HG03439 (cell line): ENCODE data around the gene KSR1.
A peak's percentile ranks its signal among the peaks of the same experiment; 100 is the strongest.
"Not testable (repeated sequence)": the region's sequence is repeated elsewhere in the genome, so short reads cannot be mapped to it uniquely, and the experiment has no call there.

Experiments
- ATAC-seq: cut with Tn5 transposase; IDR thresholded peaks from one replicate; pipeline ENCODE4 v1.9.1; 2021; ENCODE audit warnings: mild to moderate bottlenecking, moderate library complexity; ENCODE audit not compliant: unreplicated experiment

The KSR1 gene

DNA sequence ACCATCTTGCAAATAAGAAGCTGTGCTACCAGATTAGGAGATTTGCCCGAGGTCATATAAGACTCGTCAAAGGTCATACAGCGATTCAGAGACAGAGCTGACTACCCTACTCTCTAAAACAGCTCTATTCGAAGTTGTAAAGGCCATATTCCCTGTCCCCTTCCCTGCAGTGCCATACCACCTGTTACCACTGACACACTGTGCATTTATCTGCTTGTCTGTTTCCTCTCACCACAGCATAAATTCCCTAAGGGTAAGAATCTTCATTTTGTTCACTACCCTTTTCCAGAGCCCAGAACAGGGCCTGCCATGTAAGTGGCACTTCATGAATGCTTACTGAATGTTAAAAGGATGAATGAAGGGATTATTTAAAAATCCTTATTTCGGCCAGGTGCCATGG lies 3.4 kb upstream of the KSR1 start:
- no peak for ATAC-seq

DNA sequence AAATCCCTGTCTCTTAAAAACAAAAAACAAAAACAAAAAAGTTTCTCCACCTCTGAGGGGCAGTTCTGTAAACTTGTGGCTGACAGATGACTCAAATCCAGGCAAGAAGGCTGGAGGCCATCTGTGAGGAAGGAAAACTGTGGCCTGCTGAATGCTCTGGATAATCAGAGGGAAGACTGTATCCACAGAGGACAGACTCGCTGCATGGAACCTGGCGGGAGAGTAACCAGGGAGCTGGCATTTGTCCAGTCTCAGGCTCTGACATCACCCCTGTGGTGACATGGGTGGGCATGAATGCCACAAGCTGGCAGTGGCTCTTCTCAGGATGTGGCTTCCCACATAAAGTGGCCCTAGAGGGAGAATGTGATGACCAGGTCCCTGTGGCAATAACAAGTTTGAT lies 2.8 kb upstream of the KSR1 start:
- ATAC-seq, result no peak

DNA sequence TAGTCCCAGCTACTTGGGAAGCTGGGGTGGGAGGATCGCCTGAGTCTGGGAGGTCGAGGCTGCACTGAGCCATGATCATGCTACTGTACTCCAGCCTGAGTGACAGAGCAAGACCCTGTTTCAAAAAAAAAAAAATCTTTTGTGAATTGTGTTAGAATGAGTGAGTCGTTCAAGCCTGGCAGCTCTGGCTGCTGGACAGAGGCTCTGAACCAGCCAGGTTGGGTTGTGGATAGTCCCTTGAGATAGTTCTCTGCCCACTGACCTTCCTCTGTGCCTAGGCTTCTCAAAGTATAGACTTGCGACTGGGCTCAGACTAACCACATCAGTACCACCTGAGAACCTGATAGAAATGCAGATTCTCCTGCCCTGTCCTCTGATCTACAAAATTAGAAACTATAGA lies 2.2 kb upstream of the KSR1 start:
- ATAC-seq, result no peak

DNA sequence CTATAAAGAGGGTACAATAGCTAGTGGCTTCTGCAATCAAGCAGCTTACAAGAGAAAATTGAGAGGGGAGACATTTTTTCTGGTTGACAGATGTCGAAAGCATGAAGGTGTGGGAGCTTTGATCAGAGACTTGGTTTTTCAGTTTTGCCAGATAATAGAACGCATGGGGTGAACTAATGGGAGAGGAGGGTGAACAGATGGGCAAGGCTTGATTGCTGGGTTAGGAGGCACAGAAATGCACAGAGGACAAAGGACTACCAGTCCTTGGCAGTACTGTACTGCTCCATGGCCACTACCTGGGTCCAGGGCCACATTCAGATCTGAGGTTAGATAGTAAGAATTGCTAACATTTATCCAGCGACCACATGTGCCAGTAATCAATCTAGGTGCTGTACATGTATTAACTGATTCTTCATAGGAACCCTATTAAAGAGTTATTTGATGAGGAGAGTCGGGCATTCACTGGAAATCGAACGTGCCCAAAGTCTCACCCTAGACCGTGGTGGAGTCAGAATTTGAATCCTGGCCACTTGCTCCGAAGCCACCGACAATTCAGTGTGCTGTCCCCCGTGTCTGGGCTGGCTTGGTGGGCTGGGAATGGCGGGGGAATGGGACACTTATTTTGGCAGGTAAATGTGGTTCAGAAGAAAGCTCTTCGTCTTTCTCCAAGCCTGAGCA lies 873 bp upstream of the KSR1 start:
- ATAC-seq, result no peak

DNA sequence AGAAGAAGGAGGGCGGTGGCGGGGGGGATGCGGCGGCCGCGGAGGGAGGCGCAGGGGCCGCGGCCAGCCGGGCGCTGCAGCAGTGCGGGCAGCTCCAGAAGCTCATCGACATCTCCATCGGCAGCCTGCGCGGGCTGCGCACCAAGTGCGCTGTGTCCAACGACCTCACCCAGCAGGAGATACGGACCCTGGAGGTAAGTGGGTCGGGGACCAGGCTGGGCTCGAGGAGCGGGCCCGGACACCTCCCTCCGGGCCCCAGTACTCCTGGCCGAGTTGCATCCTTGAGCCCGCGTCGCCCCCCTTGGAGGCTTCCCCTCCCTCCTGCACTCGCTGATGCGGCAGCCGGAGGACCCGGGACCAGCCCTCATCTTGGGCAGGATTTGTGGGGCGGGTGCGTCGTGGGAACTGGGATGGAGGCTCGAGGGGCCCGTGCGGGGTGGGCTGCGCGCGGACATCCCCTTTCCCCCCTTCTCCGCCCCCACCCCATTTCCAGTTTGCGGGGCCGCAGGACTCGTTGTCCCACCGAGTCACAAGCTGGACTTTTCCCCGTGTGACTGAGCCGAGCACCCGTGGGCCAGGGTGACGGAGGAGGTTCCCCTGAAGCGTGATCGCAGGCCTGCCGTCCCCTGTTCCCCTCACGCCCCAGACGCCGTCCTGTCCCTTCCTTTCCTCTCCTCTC lies 572 bp downstream of the KSR1 start:
- ATAC-seq, result no peak

DNA sequence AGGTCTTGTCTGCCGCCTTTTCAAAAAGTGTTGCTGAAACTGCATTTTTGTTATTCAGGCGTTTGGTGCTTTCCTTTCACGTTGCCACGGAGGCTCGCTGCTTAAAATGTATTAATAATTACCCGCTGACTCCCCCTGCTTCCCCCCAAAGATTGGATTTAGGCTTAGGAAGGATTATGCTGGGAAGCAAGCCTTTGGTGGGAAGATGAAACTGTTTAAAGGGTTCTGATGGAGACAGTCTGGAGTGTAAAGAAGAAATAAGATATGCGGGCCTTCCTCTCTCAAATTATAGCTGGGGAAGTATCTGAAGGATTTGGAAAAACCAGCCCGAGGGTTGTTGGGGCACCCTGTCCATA lies 1.1 kb downstream of the KSR1 start:
- ATAC-seq, result no peak

DNA sequence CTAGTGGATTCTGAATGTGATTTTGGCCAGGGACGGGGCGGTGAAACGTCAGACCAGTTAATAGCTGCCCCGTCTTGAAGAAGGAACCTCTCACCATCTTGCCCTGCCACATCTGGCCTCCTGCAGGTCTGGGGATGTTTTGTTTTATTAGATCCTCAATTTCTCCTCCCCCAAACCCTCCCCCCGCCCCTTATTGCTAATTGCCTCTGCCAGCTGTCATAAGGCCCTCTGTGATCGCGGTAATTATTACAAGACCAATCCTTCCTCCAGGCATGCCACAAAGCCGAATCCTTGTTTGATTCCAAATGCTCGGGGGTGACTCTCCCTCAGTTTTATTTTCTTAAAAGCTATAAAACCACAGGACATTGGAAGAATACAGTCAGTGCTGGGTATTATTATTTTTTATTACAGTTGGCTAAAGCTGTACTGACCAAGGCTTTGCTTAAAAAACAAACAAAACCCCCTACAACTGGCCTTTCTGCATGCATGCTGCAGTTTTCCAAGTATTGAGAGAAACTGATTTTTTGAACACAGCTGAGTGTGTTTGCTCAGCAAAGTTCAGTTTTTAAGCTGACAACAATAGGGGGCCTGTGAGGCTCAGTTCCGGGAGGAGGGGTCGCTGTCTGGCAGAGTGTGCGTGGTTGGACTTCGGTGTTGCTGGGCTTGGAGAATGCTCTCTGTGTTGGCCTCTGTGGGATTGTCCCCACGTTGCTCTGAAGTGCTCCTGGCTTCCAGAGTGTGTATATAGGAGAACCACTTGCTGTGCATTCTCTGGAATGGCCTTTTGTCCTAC lies 1.7 kb downstream of the KSR1 start:
- ATAC-seq, result no peak

DNA sequence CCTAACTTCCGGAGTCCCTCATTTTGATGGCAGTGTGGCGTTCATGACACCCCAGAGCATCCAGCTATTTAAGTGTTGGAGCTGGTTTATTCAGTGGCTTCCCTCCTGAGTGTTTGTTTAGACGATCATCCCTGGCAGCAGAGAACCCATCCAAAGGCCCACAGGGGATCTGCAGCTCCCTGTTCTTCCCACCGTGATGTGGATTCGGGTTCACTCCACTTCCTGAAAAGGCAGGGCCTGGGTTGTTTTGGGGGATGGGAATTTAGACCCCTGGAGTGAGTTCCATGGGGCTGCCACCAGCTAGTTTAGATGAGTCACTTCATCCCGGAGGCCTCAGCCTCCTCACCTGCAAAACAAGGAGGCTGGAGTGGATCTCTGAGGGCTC lies 2.3 kb downstream of the KSR1 start:
- ATAC-seq, result no peak

DNA sequence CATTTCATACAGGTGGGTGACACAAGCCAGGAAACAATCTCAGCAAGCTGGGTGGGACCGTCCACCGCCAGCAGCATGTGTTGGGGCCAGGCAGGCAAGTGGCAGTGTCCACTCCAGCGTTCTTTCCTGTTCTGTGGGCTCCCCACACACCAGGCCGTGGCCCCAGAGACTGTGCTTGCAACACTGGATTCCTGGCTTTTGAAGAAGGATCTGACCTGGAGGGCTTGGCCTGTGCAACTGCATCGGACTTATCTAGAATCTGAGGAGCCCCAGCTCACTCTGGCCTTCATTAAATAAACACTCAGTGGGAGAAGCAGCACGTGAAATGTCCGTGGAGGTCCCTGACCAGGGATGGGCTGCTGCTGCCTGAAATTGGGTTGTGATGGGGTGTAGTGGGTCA lies 3.2 kb downstream of the KSR1 start:
- no peak for ATAC-seq

DNA sequence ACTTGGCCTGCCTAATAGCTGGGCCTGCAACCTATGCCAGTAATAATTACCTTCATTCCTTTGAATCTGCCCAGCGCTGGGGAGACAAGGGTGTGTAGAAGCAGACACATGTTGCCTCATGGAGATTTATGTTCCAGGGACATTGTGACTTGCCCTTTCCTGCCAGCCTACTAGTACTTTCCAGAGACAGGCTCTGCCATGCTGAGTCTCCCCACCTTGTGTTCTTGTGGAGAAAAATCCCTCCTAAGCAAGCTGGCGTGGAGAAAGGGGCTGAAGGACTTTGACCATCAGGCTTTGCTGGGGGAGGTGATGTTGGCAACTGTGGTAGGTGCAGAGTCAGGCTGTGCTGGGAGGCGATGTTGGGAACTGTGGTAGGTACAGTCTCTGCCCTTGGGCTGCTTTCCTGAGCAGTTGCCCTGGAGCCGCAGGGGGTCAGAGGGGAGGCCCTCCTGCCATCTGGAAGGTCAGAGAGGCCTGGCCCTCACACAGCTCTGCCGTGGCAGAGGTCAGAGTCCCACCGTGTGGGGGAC lies 4.0 kb downstream of the KSR1 start:
- ATAC-seq, result no peak

DNA sequence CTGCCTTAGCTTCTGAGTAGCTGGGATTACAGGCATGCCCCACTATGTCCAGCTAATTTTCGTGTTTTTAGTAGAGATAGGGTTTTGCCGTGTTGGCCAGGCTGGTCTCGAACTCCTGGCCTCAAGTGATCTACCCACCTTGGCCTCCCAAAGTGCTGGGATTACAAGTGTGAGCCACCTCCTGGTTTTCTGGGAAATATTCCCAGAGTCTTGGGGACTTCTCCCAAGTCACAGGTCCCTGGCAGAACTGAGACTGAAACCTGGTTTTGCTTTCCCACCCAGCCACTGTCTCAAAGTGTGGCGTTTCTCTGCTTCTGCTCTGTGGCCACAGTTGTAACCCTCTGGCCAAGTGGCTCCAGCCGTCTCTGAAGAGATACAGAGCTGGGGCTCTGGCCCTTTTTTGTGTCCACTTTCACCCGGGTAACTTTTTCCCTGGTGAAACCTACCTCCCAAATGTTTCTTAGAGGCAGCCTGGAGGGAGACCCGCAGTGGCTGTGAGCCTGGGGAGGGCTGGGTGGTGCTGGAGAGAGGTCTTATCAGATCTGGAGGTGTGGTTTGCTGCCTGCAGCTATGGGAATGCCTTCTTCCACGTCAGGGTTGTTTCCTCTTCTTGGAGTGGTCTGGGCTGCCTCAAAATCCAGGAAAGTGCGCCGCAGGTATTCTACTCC lies 5.1 kb downstream of the KSR1 start:
- no peak for ATAC-seq

DNA sequence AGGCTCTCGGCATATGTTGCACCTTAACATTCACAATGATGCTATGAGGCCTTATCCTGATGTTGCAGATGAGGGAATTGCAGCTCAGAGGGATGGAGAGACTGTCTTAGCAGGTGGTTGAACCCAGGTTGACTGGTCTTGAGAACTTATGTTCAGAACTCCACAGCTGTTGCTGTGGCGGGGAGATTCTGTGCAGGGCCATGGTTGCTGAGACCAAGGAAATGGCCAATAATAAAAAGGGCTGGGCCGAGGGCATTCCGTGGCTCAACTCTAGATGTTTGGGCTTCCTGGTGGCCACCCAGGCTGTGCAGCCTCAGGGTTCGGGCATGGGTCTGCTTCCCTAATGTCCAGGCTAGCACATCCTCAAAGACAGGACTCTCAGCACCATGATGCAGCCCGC lies 5.9 kb downstream of the KSR1 start:
- ATAC-seq, result no peak

DNA sequence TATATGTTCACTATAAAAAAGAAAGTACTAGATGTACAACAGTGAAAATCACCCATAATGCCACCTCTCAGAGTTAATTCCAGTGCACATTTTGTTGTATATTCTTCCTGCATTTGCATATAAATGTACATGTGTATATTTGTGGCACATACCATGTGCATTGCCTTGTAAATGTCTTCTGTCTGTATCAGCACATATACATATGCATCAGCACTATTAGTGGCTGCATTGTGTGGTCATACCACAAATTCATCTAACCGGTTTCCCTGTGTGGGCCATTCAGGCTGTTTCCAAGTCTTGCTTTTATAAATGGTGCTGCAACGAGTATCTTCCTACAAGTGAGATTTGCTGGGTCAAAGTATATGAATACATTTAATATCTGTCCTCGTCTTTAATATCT lies 6.5 kb downstream of the KSR1 start:
- ATAC-seq, result no peak

DNA sequence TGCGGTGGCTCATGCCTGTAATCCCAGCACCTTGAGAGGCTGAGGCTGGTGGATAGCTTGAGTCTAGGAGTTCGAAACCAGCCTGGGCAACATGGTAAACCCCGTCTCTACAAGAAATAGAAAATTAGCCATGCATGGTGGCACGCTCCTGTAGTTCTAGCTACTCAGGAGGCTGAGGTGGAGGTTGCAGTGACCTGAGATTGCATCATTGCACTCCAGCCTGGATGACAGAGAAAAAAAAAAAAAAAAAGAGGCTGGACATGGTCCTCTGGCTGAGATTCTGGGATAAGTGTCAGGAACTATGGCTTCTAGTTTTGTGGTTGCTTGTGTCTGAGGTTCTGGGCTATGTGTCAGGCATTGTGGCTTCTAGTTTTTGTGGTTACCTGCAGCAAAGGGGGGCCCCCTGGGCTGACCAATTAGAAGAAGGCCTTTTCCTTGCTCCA lies 7.0 kb downstream of the KSR1 start:
- no peak for ATAC-seq

DNA sequence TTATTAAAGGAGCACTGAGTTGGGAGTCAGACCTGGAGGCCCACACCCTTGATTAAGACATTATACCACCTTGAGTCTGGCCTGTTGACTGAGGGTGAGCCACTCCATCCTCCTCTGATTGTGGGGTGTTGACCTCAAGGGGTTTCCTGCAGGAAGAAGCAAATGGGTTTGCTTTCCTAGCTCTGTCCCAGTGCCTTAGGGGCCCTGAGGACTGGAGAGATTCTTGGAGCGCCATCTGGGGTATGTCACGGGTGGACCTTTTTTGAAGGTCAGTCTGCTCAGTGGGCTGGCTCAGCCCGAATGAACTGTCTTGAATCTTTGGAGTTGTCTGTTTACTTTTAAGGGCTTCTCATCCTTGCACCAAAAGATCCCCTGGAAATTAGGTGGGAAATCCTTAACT lies 7.8 kb downstream of the KSR1 start:
- not testable (repeated sequence) for ATAC-seq

DNA sequence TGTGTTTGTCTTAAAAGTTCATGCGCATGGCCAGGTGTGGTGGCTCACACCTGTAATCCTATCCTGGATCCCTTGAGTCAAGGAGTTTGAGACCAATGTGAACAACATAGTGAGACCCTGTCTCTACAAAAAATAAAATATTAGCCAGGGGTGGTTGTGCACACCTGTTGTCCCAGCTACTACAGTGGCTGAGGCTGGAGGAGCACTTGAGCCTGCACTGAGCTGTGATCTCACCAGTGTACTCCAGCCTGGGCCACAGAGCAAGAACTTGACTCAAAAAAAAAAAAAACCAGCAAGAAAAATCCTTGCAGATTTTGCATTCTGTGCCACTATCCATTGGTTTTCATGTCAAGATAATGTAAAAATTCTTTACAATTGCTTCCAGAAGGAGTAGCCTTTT lies 8.2 kb downstream of the KSR1 start:
- no peak for ATAC-seq

DNA sequence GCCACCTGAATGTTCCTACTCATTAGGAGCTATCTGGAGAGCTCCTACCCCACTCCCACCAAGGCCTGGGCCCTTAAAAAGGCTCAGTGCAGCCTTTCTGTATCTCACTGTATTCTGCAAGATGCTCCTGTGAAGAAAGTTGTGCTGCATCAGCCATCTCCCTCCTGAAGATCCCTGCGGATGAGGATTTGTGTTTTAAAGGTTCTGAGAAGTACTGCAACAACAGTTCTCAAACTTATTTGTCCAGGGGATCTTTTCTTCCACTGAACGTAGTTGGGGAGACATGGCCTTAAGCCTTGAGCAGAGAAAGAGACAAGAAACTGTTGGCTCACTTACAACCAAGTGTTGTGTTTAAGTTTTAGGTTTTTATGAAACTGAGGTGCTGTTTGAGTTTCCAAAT lies 9.6 kb downstream of the KSR1 start:
- not testable (repeated sequence) for ATAC-seq

DNA sequence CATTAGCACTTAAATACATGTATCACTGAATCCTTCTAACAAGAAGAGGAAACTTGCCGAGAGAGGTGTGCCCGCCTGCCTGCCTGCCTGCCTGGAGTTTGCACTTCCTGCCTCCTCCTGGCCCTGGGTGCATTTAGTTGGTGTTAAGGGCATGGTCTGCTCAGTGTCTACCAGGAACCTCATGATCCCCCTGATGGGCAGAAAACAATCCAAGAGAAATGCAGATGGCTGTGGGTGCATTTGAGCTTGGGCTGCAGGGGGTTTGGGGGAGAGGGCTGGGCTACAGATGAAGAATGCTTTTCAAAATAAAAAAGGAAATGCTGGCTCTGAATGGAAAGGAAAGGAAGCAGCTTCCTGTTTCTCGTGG lies 10.1 kb downstream of the KSR1 start:
- ATAC-seq, result peak; percentile 28

DNA sequence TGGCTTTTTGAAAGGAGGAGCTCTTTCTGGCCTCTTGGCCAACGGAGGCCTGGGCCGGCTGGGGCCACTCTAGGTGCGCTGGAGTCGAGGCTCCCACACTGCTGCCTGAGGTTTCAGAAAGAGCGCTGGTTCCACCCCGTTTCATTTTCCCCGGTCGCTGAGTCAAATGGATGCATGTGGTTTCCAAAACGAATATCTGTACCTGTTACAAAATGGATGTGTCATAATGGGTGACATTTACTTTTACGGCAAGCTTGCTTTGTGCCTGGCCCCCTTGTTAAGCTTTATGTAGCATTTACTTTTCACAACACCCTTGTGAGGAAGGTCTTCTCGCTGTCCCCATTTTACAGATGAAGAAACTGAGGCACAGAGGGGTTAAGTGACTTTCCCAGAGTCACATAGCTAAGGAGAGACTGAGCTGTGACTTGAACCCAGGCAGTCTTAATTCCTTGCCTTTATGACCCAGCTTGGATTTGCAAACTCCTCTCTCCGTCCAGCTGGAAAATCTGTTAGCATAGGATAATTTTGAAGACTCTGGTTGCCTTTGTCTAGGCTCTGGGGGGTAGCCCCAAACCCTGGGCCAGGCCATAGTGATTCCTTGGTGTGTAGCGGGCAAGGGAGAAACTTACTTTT lies 10.6 kb downstream of the KSR1 start:
- ATAC-seq, result peak; percentile 74

DNA sequence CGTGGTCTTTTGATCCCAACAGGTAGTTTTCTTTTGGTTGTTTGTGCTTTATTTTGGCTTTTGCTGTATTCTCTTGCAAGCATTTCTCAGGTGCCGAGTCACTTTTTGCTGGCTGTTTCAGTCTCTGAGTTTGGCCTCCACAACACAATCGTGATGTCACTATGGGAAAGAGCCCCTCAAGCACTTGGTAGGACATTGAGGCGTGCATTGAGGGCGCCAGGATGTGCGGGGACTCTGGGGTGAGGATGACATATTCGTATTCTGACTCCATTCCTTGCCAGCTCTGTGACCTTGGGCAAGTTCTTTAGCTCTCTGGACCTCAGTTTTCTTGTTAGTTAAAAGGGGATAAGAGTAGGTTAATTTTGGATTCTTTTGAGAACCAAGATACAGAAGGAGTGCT lies 13.0 kb downstream of the KSR1 start:
- ATAC-seq, result no peak
